GM23248 (cell line): ENCODE measurements around the gene NHLRC4. TPM values are rescaled to one million over a fixed set of nuclear protein-coding genes. Genes with fewer than 3 reads are reported as not detected.

Experiments
- DNase-seq: peaks from one replicate; pipeline ENCODE4 v3.0.0-alpha.2; 2015
- H2AFZ ChIP-seq: fragments of 200-600 bp; sonication (generic); 2 replicates; pipeline ENCODE4 v1.6.1; 2016; ENCODE audit warnings: antibody characterized with exemption
- H3F3A ChIP-seq: fragments of 200-600 bp; sonication (generic); 2 replicates; pipeline ENCODE4 v1.6.1; 2016; ENCODE audit warnings: mild to moderate bottlenecking, antibody characterized with exemption, mixed run types; ENCODE audit not compliant: insufficient read depth
- H3K27ac ChIP-seq: fragments of 200-600 bp; sonication (generic); 2 replicates; pipeline ENCODE4 v1.5.1; 2016; ENCODE audit warnings: mild to moderate bottlenecking
- H3K27me3 ChIP-seq: fragments of 200-600 bp; sonication (generic); replicated peaks from 2 replicates; pipeline ENCODE4 v1.6.1; 2016; ENCODE audit warnings: mild to moderate bottlenecking; ENCODE audit not compliant: insufficient read depth
- H3K36me3 ChIP-seq: fragments of 200-600 bp; sonication (generic); 2 replicates; pipeline ENCODE4 v1.6.1; 2016; ENCODE audit warnings: low read depth, mild to moderate bottlenecking
- H3K4me1 ChIP-seq: fragments of 200-600 bp; sonication (generic); 2 replicates; pipeline ENCODE4 v1.6.1; 2016; ENCODE audit warnings: mild to moderate bottlenecking; ENCODE audit not compliant: insufficient read depth
- H3K4me2 ChIP-seq: fragments of 200-600 bp; sonication (generic); one replicate; pipeline ENCODE4 v1.6.1; 2016; ENCODE audit warnings: mild to moderate bottlenecking; ENCODE audit not compliant: unreplicated experiment
- H3K4me3 ChIP-seq: fragments of 200-600 bp; sonication (generic); 2 replicates; pipeline ENCODE4 v1.5.1; 2016; ENCODE audit warnings: mild to moderate bottlenecking
- H3K79me2 ChIP-seq: fragments of 200-600 bp; sonication (generic); 2 replicates; pipeline ENCODE4 v1.6.1; 2016; ENCODE audit warnings: mild to moderate bottlenecking; ENCODE audit not compliant: insufficient read depth
- H3K9ac ChIP-seq: fragments of 200-600 bp; sonication (generic); 2 replicates; pipeline ENCODE4 v1.6.1; 2016; ENCODE audit warnings: mild to moderate bottlenecking
- H3K9me2 ChIP-seq: fragments of 200-600 bp; sonication (generic); 2 replicates; pipeline ENCODE4 v1.6.1; 2016; ENCODE audit warnings: mixed run types, mild to moderate bottlenecking, moderate library complexity; ENCODE audit not compliant: insufficient read depth
- H3K9me3 ChIP-seq: fragments of 200-600 bp; sonication (generic); one replicate; pipeline ENCODE4 v1.6.1; 2017; ENCODE audit warnings: low read depth
- H4K20me1 ChIP-seq: fragments of 200-600 bp; sonication (generic); 2 replicates; pipeline ENCODE4 v1.6.0; 2016; ENCODE audit not compliant: insufficient read depth
- EZH2 ChIP-seq: fragments of 200-600 bp; sonication (generic); IDR thresholded peaks from 2 replicates; pipeline ENCODE4 v1.6.1; 2018; ENCODE audit warnings: antibody characterized with exemption, mild to moderate bottlenecking; ENCODE audit not compliant: insufficient read depth, poor library complexity, severe bottlenecking
- EZH2phosphoT487 ChIP-seq: fragments of 200-600 bp; sonication (generic); IDR thresholded peaks from 2 replicates; pipeline ENCODE4 v1.6.1; 2018; ENCODE audit warnings: antibody characterized with exemption, moderate library complexity, mild to moderate bottlenecking, low read depth; ENCODE audit not compliant: insufficient read depth
- WGBS, 2 experiments: methylation state at CpG; one replicate each; pipeline ENCODE4 v1.1.6; 2015 to 2017; ENCODE audit warnings: low lambda C conversion rate in 2 of 2, low coverage in 1 of 2; ENCODE audit errors: missing lambda C conversion rate in 2 of 2; 5-methylcytosine and 5-hydroxymethylcytosine counted together
- in situ Hi-C: fragments of 300-500 bp; cut with MboI; formaldehyde crosslinking; loops from 2 replicates; pipeline ENCODE4 v1.15.0; 2020
- polyA plus RNA-seq: library from polyadenylated mRNA; unstranded; fragments of >200 nt; fragmentation: Nextera tagmentation; extraction: Ambion mirVana; gene quantifications from 2 replicates; pipeline ENCODE4 v1.2.1, GENCODE V29; 2016
- total RNA-seq: library from RNA; depleted of rRNA; stranded (reverse); fragments of >200 nt; shearing (Covaris generic); gene quantifications from 2 replicates; pipeline ENCODE4 v1.2.3, GENCODE V29; 2014

Gene NHLRC4
- total and polyA plus RNA-seq, 2 experiments from 2014 or later = 0.11 to 0.20 TPM

GRCh38 chr16:527015-527903 lies 39.5 kb upstream of the NHLRC4 start, which contains the start of gene CAPN15:
TSS of gene CAPN15 (plus strand) at chr16:527712. CDS start at chr16:546839, 19,127 bp downstream.
- Histone ChIP-seq H3K79me2 (peaks cover 53% of the 10 kb centered on the region), H3K4me2 (peak within 1 kb of the TSS; percentile 92), H3K9ac (peak within 1 kb of the TSS; percentile 83), H3F3A (peaks cover 31% of the 10 kb centered on the region), H3K9me2 (no peaks in the 10 kb centered on the region), H3K27ac (peak within 1 kb of the TSS; percentile 94), H3K4me1 (peaks cover 34% of the 10 kb centered on the region), H3K36me3 (no peaks in the 10 kb centered on the region), H3K9me3 (no peaks in the 10 kb centered on the region), H3K4me3 (peak within 1 kb of the TSS; percentile 86), H3K27me3 (no peaks in the 10 kb centered on the region), H4K20me1 (no peaks in the 10 kb centered on the region), H2AFZ (peak within 1 kb of the TSS; percentile 41; the same call in 1 of the 2 replicates)
- DNase-seq = peak; percentile 96
- in situ Hi-C loops = no loop called here
- WGBS, 2 experiments = 1% methylated on average over 90 to 118 of the region's 129 CpGs
- no peak for TF ChIP-seq EZH2
- TF ChIP-seq EZH2phosphoT487 = no peak

GRCh38 chr16:528111-529011 lies 38.4 kb upstream of the NHLRC4 start:
- H3K4me3 ChIP-seq = peak overlapping the region; percentile 86
- H2AFZ ChIP-seq = no peak overlapping the region
- H3K36me3 ChIP-seq = no peaks in the 10 kb centered on the region
- H3K79me2 ChIP-seq = peaks cover 64% of the 10 kb centered on the region
- H3K27me3 ChIP-seq = no peaks in the 10 kb centered on the region
- in situ Hi-C loops = no loop called here
- H3F3A ChIP-seq = peaks cover 31% of the 10 kb centered on the region
- no peaks in the 10 kb centered on the region for H3K9me3 ChIP-seq
- H3K4me2 ChIP-seq = peak overlapping the region; percentile 92
- peak overlapping the region; percentile 85 for H3K27ac ChIP-seq
- WGBS, 2 experiments = 1 to 2% methylated on average over 33 to 36 of the region's 55 CpGs
- peaks cover 34% of the 10 kb centered on the region for H3K4me1 ChIP-seq
- TF ChIP-seq EZH2phosphoT487 (no peak), EZH2 (no peak)
- DNase-seq = peak; percentile 91
- no peaks in the 10 kb centered on the region for H4K20me1 ChIP-seq
- no peaks in the 10 kb centered on the region for H3K9me2 ChIP-seq
- H3K9ac ChIP-seq = peak overlapping the region; percentile 83

GRCh38 chr16:529012-529575 lies 37.7 kb upstream of the NHLRC4 start:
- no peak for DNase-seq
- Histone ChIP-seq H3K9me2 (no peaks in the 10 kb centered on the region), H3K9me3 (no peaks in the 10 kb centered on the region), H3K4me2 (peak overlapping the region; percentile 92), H3K27ac (peak overlapping the region; percentile 85), H2AFZ (no peak overlapping the region), H3K4me1 (peaks cover 31% of the 10 kb centered on the region), H4K20me1 (no peaks in the 10 kb centered on the region), H3K27me3 (no peaks in the 10 kb centered on the region), H3K79me2 (peaks cover 71% of the 10 kb centered on the region), H3K4me3 (peak overlapping the region; percentile 86), H3K9ac (peak overlapping the region; percentile 83), H3K36me3 (no peaks in the 10 kb centered on the region), H3F3A (peaks cover 31% of the 10 kb centered on the region)
- TF ChIP-seq EZH2phosphoT487 (no peak), EZH2 (no peak)
- WGBS, 2 experiments = 31 to 37% methylated on average over 10 to 12 of the region's 12 CpGs
- in situ Hi-C loops = no loop called here
